Skeletal muscle tissue (tissue), 4 donors: ENCODE data around the gene ASB5. TPM values are rescaled to one million over a fixed set of nuclear protein-coding genes. Genes with fewer than 3 reads are reported as not detected.

Experiments used
- H3K27ac ChIP-seq: one replicate; pipeline ENCODE4 v1.7.0; 2013; ENCODE audit warnings: mild to moderate bottlenecking, low read depth, low read length, inconsistent platforms
- H3K27me3 ChIP-seq, 3 donors: one replicate each; pipeline ENCODE4 v1.7.0; 2013; ENCODE audit warnings: low read length in 3 of 3; ENCODE audit not compliant: control insufficient read depth in 3 of 3, insufficient read depth in 3 of 3
- H3K36me3 ChIP-seq, 3 donors: one replicate each; pipeline ENCODE4 v1.7.0; 2013; ENCODE audit warnings: low read length in 3 of 3; ENCODE audit not compliant: control insufficient read depth in 3 of 3, insufficient read depth in 3 of 3
- H3K4me1 ChIP-seq, 3 donors: one replicate each; pipeline ENCODE4 v1.7.0; 2013; ENCODE audit warnings: low read length in 3 of 3, mild to moderate bottlenecking in 3 of 3; ENCODE audit not compliant: control insufficient read depth in 3 of 3, insufficient read depth in 3 of 3
- H3K4me3 ChIP-seq, 3 donors: one replicate each; pipeline ENCODE4 v1.7.0; 2013; ENCODE audit warnings: low read length in 3 of 3
- H3K9ac ChIP-seq, 3 donors: one replicate each; pipeline ENCODE4 v1.7.0; 2013; ENCODE audit warnings: low read length in 3 of 3, mild to moderate bottlenecking in 3 of 3, moderate library complexity in 2 of 3, low read depth in 1 of 3
- H3K9me3 ChIP-seq, 3 donors: one replicate each; pipeline ENCODE4 v1.7.0; 2013; ENCODE audit warnings: low read length in 3 of 3; ENCODE audit not compliant: control insufficient read depth in 3 of 3
- total RNA-seq: library from RNA; depleted of rRNA; stranded (reverse); fragments of >200 nt; gene quantifications from one replicate; pipeline ENCODE4 v1.2.3, GENCODE V29; 2014
- donor health status: Osteomylitis.

ASB5 gene
- total RNA-seq, 1 donor from 2014 or later: 77.8 TPM

DNA sequence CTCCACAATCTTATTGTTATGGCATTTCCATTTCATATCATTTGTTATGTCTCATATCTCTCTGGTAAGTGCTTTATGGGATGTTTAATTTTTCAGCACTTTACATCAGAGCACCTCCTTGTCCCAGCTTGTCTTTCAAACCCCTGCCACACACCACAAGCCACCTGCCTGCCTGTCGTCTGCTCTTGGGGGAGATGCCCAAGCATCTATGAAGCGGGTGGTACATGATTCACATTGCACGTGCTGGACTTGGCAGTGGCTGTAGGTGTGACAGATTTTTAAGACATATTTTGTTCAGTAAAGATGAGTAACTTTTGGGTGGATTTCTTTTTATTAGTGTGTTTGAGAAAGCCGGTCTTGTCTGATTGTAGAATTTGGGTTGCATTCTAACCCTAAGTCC is 59.5 kb downstream of the ASB5 start:
- Histone ChIP-seq H3K36me3 (peaks cover 0 to 2% (median under 1%) of the 10 kb centered on the region in 3 donors), H3K4me3 (no peak overlapping the region), H3K4me1 (no peaks in the 10 kb centered on the region), H3K9ac (no peak overlapping the region), H3K9me3 (no peaks in the 10 kb centered on the region), H3K27ac (no peak overlapping the region), H3K27me3 (no peaks in the 10 kb centered on the region)

DNA sequence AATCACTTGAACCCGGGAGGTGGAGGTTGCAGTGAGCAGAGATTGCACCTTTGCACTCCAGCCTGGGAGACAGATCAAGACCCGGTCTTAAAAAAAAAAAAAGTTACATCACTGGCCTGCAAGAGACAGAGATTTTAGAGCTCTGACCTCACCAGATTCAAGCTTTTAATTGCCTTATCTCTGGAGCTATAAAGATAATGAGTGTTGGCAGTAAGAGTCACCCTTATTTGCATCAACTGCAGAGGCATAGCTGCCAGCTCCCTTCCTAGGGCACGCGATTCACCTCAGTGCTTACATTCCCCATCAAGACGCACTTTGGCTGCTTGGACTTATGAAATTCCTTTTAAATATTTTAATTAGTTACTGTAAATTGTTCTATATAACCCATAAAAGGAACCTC is 61.2 kb downstream of the ASB5 start:
- H3K4me1 ChIP-seq: no peaks in the 10 kb centered on the region
- no peaks in the 10 kb centered on the region for H3K9me3 ChIP-seq
- no peak overlapping the region for H3K4me3 ChIP-seq
- no peak overlapping the region for H3K9ac ChIP-seq
- no peaks in the 10 kb centered on the region for H3K36me3 ChIP-seq
- no peak overlapping the region for H3K27ac ChIP-seq
- no peaks in the 10 kb centered on the region for H3K27me3 ChIP-seq

DNA sequence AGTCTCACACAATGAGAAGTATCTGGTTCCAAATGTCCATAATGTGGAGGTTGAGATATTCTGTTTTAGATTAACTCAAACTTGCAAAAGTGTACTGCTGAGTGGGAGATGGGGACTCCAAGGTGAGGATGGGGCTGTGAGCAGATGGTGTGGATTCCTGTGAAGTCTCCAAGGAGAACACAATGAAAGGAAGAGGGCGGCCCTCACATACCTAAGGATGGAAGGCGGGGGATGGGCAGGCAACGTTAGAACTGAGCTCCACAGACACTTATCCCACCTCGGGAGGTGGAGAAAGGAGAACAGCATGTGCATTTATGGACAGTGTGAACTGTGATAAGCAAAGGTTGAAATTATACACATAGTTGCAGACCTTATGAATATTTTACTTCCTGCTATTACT is 63.7 kb downstream of the ASB5 start:
- H3K4me3 ChIP-seq: no peak overlapping the region
- H3K27ac ChIP-seq: no peak overlapping the region
- no peak overlapping the region for H3K9ac ChIP-seq
- no peaks in the 10 kb centered on the region for H3K4me1 ChIP-seq
- no peaks in the 10 kb centered on the region for H3K27me3 ChIP-seq
- no peaks in the 10 kb centered on the region for H3K9me3 ChIP-seq
- no peaks in the 10 kb centered on the region for H3K36me3 ChIP-seq

DNA sequence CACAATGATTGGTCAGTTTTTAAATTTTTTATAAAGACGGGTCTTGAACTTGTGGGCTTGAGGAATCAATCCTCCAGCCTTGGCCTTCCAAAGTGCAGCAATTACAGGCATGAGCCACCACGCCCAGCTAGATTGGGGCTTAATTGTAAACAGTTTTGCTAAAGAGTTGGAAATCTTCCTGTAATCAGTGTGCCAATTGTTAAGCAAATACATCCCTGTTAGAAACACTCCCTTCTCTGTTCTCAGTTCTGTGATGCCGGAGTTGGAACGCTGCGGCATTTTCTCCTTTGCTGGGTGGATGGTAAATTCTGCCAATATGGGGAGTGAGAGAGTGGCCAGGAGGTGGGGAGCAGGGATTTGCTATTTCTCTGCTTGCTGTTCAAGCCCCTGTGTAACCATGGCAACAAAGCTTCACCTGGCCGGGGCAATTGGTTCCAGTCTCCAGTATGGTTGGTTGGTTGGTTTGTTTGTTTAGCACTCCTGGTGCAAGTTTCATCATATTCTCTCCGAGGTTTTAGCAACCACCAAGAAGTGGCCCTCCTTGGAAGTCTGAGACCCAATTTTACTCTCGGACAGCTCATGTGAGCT is 70.6 kb downstream of the ASB5 start:
- peaks cover 5 to 7% (median 6%) of the 10 kb centered on the region in 3 donors for H3K4me1 ChIP-seq
- H3K9me3 ChIP-seq: no peaks in the 10 kb centered on the region
- no peaks in the 10 kb centered on the region for H3K27me3 ChIP-seq
- H3K4me3 ChIP-seq: no peak overlapping the region
- H3K36me3 ChIP-seq: no peaks in the 10 kb centered on the region
- no peak overlapping the region for H3K27ac ChIP-seq
- no peak overlapping the region for H3K9ac ChIP-seq

DNA sequence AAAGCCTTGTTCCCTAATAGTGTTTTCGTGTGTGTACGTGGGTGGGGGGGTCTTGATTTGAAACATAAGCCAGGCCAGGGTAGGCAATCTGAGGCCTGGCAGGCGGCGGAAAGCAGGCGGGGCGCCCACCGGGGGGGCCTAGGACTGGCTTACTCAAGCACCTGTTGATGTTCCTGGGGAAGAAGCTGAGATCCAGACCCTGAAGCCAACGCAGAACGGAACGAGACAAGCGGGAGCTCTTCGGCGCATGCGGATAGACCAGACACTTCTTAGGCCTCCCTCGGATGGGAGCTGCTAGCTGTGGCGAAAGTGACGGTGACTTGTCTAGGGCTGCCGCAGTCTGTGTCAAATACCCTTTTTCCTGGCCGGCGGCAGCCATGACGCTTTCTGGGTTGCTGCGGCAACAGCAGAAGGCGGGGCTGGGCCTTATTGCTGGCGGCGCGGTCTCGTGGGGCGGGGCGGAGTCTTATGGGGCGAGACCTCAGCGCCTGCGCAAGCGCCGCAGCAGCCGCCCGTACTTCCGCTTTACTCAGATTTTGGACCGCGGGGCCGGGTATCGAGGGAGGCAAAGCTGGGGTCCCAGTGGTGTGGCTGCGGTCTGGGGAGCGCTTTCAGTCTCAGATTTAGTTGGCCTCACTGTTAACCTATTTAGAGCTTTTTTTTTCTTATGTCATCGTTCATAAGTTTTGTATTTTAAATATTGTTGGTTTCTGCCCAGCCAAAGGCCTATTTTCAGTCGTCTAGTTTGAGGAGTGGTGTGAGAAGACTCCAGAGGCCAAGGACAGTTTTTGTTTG is 73.6 kb downstream of the ASB5 start, which contains the start of gene SPATA4:
SPATA4 (minus strand) TSS at position 402 of the 795 bp plus-strand sequence; CDS start at position 379, 23 bp downstream.
- peak within 1 kb of the TSS; percentile 88 to 99 (median 96) for H3K4me3 ChIP-seq
- H3K9ac ChIP-seq: peak within 1 kb of the TSS; percentile 81 to 88 (median 84)
- H3K27ac ChIP-seq: peak within 1 kb of the TSS; percentile 87
- H3K9me3 ChIP-seq: no peaks in the 10 kb centered on the region
- H3K4me1 ChIP-seq: peaks cover 5 to 13% (median 7%) of the 10 kb centered on the region in 3 donors
- no peaks in the 10 kb centered on the region for H3K36me3 ChIP-seq
- H3K27me3 ChIP-seq: no peaks in the 10 kb centered on the region

DNA sequence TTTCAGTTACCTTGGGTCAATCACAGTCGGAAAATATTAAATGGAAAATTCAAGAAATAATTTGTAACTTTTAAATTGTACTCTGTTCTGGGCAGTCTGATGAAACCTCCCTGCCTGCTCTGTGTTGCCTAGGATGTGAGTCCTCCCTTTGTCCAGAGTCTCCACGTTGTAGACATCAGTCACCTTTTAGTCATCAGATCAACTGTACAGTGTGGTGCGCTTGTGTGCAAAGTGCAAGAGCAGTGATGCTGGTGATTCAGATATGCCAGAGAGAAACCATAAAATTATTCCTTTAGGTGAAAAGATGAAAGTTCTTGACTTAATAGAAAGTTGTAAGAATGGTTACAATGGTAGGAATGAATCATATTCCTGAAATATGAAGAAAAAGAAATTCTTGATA is 75.1 kb downstream of the ASB5 start:
- H3K4me3 ChIP-seq: no peak overlapping the region
- H3K9ac ChIP-seq: peak overlapping the region in 1 of 3 donors; percentile 7
- H3K27me3 ChIP-seq: no peaks in the 10 kb centered on the region
- H3K4me1 ChIP-seq: peaks cover 5 to 18% (median 7%) of the 10 kb centered on the region in 3 donors
- H3K9me3 ChIP-seq: no peaks in the 10 kb centered on the region
- no peaks in the 10 kb centered on the region for H3K36me3 ChIP-seq
- peak overlapping the region; percentile 87 for H3K27ac ChIP-seq

DNA sequence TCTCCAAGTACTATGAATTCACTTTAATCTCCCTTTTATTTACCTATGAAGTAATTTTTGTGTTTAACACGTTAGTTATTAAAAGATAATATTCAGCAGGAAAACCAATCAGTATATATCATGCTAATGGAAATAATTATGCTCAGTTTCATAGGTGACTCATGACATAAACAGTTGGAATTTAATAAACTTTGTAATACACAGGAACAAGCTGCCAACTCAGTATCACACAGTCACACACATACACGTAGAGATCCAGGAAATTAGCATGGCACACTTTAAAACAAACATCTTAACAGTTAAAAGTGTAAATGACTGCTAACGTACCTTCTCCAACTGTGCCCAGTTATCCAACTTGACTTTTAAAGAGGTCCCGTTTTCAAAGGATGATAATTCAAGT is 75.9 kb downstream of the ASB5 start:
- Histone ChIP-seq H3K4me1 (peaks cover 5 to 18% (median 7%) of the 10 kb centered on the region in 3 donors), H3K27me3 (no peaks in the 10 kb centered on the region), H3K4me3 (no peak overlapping the region), H3K9ac (peak overlapping the region in 1 of 3 donors; percentile 7), H3K36me3 (no peaks in the 10 kb centered on the region), H3K27ac (peak overlapping the region; percentile 46), H3K9me3 (no peaks in the 10 kb centered on the region)

DNA sequence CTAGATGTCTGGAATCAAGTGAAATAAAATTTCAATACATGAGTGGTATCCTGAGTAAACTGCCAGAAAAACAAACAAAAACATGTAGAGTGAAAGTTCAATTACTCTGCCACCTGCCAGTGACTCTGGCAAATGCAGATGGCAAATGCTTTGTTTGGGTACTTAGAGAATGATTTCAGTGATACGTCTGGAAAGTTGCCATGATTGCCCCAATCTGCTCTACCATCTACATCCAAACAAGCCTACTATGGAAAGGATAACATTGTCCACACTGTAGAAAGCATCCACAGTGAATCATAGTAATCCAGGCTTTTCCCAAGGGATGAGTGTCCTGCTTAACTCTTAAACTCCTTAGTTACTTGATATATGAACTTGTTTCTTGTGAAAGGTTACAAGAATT is 77.0 kb downstream of the ASB5 start:
- H3K36me3 ChIP-seq: no peaks in the 10 kb centered on the region
- peak overlapping the region; percentile 46 for H3K27ac ChIP-seq
- no peak overlapping the region for H3K9ac ChIP-seq
- no peaks in the 10 kb centered on the region for H3K9me3 ChIP-seq
- H3K4me3 ChIP-seq: no peak overlapping the region
- H3K27me3 ChIP-seq: no peaks in the 10 kb centered on the region
- H3K4me1 ChIP-seq: peaks cover 11 to 18% (median 12%) of the 10 kb centered on the region in 3 donors

DNA sequence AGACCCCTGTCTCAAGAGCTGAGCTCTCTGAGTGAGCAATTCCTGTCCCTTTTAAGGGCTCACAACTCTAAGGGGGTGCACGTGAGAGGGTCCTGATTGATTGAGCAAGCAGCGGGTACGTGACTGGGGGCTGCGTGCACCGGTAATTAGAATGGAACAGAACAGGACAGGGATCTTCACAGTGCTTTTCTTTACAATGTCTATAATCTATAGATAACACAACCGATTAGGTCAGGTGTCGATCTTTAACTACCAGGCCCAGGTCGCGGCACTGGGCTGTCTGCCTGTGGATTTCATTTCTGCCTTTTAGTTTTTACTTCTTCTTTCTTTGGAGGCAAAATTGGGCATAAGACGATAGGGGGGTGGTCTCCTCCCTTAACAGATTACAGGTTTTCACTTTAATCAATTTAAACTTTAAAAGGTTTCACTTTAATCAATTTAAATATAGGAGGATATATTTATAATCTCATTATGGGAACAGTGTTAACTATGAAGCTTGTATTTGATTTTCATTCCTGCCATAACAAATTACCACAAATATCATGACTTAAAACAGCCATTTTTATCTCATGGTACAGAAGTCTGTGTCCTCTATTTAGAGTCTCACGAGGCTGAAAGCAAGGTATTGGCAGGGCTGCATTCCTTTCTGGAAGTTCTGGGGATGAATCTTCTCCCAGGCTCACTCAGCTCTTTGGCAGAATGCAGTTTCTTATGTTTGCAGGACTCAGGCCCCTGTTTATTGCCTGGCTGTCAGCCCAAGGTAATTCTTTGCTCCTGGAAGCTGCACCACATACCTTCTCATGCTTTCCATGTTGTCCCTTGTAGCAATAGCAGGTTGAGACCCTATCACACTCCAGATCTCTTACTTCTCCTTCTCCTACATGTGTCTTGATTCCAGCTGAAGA is 78.9 kb downstream of the ASB5 start:
- Histone ChIP-seq H3K9ac (peak overlapping the region in 1 of 3 donors; percentile 64), H3K4me1 (peaks cover 18 to 24% (median 24%) of the 10 kb centered on the region in 3 donors), H3K27ac (peak overlapping the region; percentile 92)

More for the DNA sequence above, 78.9 kb downstream of the ASB5 start:
- Histone ChIP-seq H3K27me3 (no peaks in the 10 kb centered on the region), H3K4me3 (peak overlapping the region in 1 of 3 donors; percentile 11), H3K36me3 (no peaks in the 10 kb centered on the region), H3K9me3 (no peaks in the 10 kb centered on the region)
